Calu3 (cell line): ENCODE data around the gene TDRD10. TPM values are rescaled to one million over a fixed set of nuclear protein-coding genes. Genes with fewer than 3 reads are reported as not detected.

Experiments
- BruUV-seq: library from RNA; stranded (reverse); fragments of 400-500 nt; replicated peaks from 2 replicates; lab custom pipeline; 2021; lab: Mats Ljungman, UMichigan
- CTCF ChIA-PET: fragments of 300-600 bp; sonication (Branson Sonifier 250); formaldehyde crosslinking; loops from one replicate; lab custom pipeline; 2022; ENCODE audit warnings: antibody characterized with exemption; lab: Charles Lee
- DNase-seq: peaks from one replicate; pipeline ENCODE4 v3.0.0; 2022
- H3K27ac Mint-ChIP-seq: one replicate; pipeline ENCODE4 v1.8.0; 2022; ENCODE audit warnings: mixed read lengths; ENCODE audit not compliant: unreplicated experiment
- H3K27me3 Mint-ChIP-seq: one replicate; pipeline ENCODE4 v1.8.0; 2022; ENCODE audit warnings: mixed read lengths; ENCODE audit not compliant: unreplicated experiment
- H3K36me3 Mint-ChIP-seq: one replicate; pipeline ENCODE4 v1.8.0; 2022; ENCODE audit warnings: mild to moderate bottlenecking, moderate library complexity, mixed read lengths; ENCODE audit not compliant: insufficient read depth, unreplicated experiment
- H3K4me1 Mint-ChIP-seq: one replicate; pipeline ENCODE4 v1.8.0; 2022; ENCODE audit warnings: mild to moderate bottlenecking, low read depth, mixed read lengths; ENCODE audit not compliant: unreplicated experiment
- H3K4me3 Mint-ChIP-seq: one replicate; pipeline ENCODE4 v1.8.0; 2022; ENCODE audit warnings: mild to moderate bottlenecking, low read depth, moderate library complexity, mixed read lengths; ENCODE audit not compliant: unreplicated experiment
- H3K9me3 Mint-ChIP-seq: one replicate; pipeline ENCODE4 v1.8.0; 2022; ENCODE audit warnings: low read depth, mixed read lengths; ENCODE audit not compliant: unreplicated experiment
- CTCF ChIP-seq: fragments of 200-600 bp; IDR thresholded peaks from one replicate; pipeline ENCODE4 v1.8.0; 2022; ENCODE audit warnings: antibody characterized with exemption; ENCODE audit not compliant: unreplicated experiment
- intact Hi-C: fragments of 100-400 bp; cut with micrococcal nuclease; formaldehyde crosslinking; loops from one replicate; pipeline ENCODE4 v1.10.0; 2022; ENCODE audit not compliant: unreplicated experiment
- total RNA-seq: library from RNA; stranded (reverse); gene quantifications from 2 replicates; pipeline ENCODE4 v1.2.3, GENCODE V29; 2022

TDRD10 gene
- total RNA-seq, 1 experiment from 2014 or later = not detected

DNA sequence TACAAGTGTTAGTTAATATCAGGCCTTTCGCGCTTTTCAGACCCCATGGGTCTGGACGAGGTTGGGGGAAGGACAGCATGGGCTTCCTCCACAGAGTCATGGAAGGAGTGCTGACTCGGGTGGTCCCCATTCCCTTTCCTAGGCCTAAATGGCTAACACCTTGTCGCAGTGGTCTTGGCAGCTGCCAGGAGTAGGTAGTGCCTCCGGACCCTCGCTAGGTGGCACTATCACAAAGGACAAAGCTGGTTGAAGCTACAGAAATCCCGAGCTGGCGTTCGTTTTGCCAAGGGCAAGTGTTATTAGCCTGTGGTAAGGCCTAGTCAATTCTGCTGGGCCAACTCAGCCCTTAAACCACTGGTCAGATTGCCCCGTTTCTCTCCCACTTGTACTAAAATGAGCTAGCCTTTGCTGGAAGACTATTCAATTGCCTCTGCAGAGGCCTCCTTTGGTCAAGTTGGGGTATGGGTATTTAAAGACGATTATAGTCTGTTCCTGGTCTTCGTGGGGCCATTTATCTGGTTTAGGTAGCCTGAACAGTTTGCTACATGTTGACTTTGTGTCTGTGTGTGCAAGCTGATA, 57.5 kb downstream of the TDRD10 start:
- Mint-ChIP-seq H3K36me3 (peaks cover 49% of the 10 kb centered on the region), H3K27ac (peak overlapping the region; percentile 84), H3K9me3 (no peaks in the 10 kb centered on the region), H3K27me3 (peaks cover under 1% of the 10 kb centered on the region), H3K4me3 (peak overlapping the region; percentile 83), H3K4me1 (peaks cover 16% of the 10 kb centered on the region)
- peak; percentile 94 for DNase-seq
- no TSS peak for BruUV-seq
- CTCF ChIA-PET = interaction anchor here (0.6 to 1.5 kb wide), 12 partner anchors 8 to 832 kb away, joined by 3 to 11 read pairs (median 3); partner anchors contain the start of genes CHRNB2, INTS3 and KRTCAP2
- peak; percentile 94 for TF ChIP-seq CTCF
- intact Hi-C loops = loop anchor here (1.0 to 2.0 kb wide), 3 partner anchors 201 to 525 kb away; no protein-coding TSS in a partner anchor

GRCh38 chr1:154565876-154566275, 63.9 kb downstream of the TDRD10 start:
- intact Hi-C loops = no loop called here
- H3K36me3 Mint-ChIP-seq = peaks cover 14% of the 10 kb centered on the region

GRCh38 chr1:154567386-154568156, 65.6 kb downstream of the TDRD10 start, which contains the start of gene CHRNB2:
Gene CHRNB2 (plus strand): TSS chr1:154567778. CDS start chr1:154568045, 267 bp downstream.
- Mint-ChIP-seq H3K4me3 (peak within 1 kb of the TSS; percentile 24), H3K9me3 (no peaks in the 10 kb centered on the region), H3K27ac (no peak within 1 kb of the TSS), H3K36me3 (peaks cover 14% of the 10 kb centered on the region), H3K27me3 (peaks cover 81% of the 10 kb centered on the region), H3K4me1 (peaks cover 8% of the 10 kb centered on the region)
- DNase-seq = peak; percentile 83
- CTCF ChIA-PET = interaction anchor here (0.6 to 0.7 kb wide), 2 partner anchors 8 to 77 kb away, joined by 3 to 4 read pairs; no protein-coding TSS in a partner anchor
- intact Hi-C loops = no loop called here
- TF ChIP-seq CTCF = no peak
- no TSS peak for BruUV-seq

More at GRCh38 chr1:154565876-154566275, 63.9 kb downstream of the TDRD10 start:
- H3K9me3 Mint-ChIP-seq = no peaks in the 10 kb centered on the region
- H3K27ac Mint-ChIP-seq = no peak overlapping the region
- no peak for DNase-seq
- no TSS peak for BruUV-seq
- peaks cover 8% of the 10 kb centered on the region for H3K4me1 Mint-ChIP-seq
- CTCF ChIA-PET = no interaction called here
- peaks cover 64% of the 10 kb centered on the region for H3K27me3 Mint-ChIP-seq
- no peak for TF ChIP-seq CTCF
- H3K4me3 Mint-ChIP-seq = no peak overlapping the region

- peaks cover 14% of the 10 kb centered on the region for H3K36me3 Mint-ChIP-seq
- TF ChIP-seq CTCF = no peak
- H3K27me3 Mint-ChIP-seq = peaks cover 88% of the 10 kb centered on the region
- CTCF ChIA-PET = no interaction called here
- intact Hi-C loops = no loop called here
- BruUV-seq = no TSS peak
- no peak for DNase-seq
- no peaks in the 10 kb centered on the region for H3K9me3 Mint-ChIP-seq
- peaks cover 8% of the 10 kb centered on the region for H3K4me1 Mint-ChIP-seq
- H3K4me3 Mint-ChIP-seq = peak overlapping the region; percentile 24
- no peak overlapping the region for H3K27ac Mint-ChIP-seq
These were observed 66.3 kb downstream of the TDRD10 start for GRCh38 chr1:154568157-154568815.
